GM23338 (cell line): ENCODE measurements around the gene MYT1. TPM values are rescaled to one million over a fixed set of nuclear protein-coding genes. Genes with fewer than 3 reads are reported as not detected.

ENCODE experiments used
- ATAC-seq: fragments of 200-7000 bp; cut with Tn5 transposase; 3 replicates; pipeline ENCODE4 v1.9.1; 2020
- DNase-seq: peaks from one replicate; pipeline ENCODE4 v3.0.0-alpha.2; 2015; ENCODE audit warnings: low spot score
- H2AFZ ChIP-seq: fragments of 200-600 bp; sonication (generic); 2 replicates; pipeline ENCODE4 v1.8.0; 2016; ENCODE audit warnings: antibody characterized with exemption, mild to moderate bottlenecking, moderate library complexity
- H3F3A ChIP-seq: fragments of 200-600 bp; sonication (generic); replicated peaks from 2 replicates; pipeline ENCODE4 v1.8.0; 2017; ENCODE audit warnings: antibody characterized with exemption, mixed run types, low read depth
- H3K27ac ChIP-seq: fragments of 200-600 bp; sonication (generic); 2 replicates; pipeline ENCODE4 v1.6.1; 2016; ENCODE audit warnings: low read depth
- H3K27me3 ChIP-seq: fragments of 200-600 bp; sonication (generic); 2 replicates; pipeline ENCODE4 v1.8.0; 2016; ENCODE audit warnings: mild to moderate bottlenecking, mixed run types, moderate library complexity; ENCODE audit not compliant: insufficient read depth
- H3K36me3 ChIP-seq: fragments of 200-600 bp; sonication (generic); 2 replicates; pipeline ENCODE4 v1.8.0; 2016; ENCODE audit warnings: mild to moderate bottlenecking; ENCODE audit not compliant: insufficient read depth
- H3K4me1 ChIP-seq: fragments of 200-600 bp; sonication (generic); 2 replicates; pipeline ENCODE4 v1.8.0; 2016; ENCODE audit warnings: mild to moderate bottlenecking, moderate library complexity; ENCODE audit not compliant: insufficient read depth
- H3K4me2 ChIP-seq: fragments of 200-600 bp; sonication (generic); 2 replicates; pipeline ENCODE4 v1.7.1; 2017; ENCODE audit warnings: mixed run types
- H3K4me3 ChIP-seq: fragments of 200-600 bp; sonication (generic); 2 replicates; pipeline ENCODE4 v1.6.1; 2016; ENCODE audit warnings: mixed run types
- H3K79me2 ChIP-seq: fragments of 200-600 bp; sonication (generic); replicated peaks from 2 replicates; pipeline ENCODE4 v1.8.0; 2017; ENCODE audit warnings: mild to moderate bottlenecking; ENCODE audit not compliant: insufficient read depth
- H3K9me2 ChIP-seq: fragments of 200-600 bp; sonication (generic); 2 replicates; pipeline ENCODE4 v1.8.0; 2017; ENCODE audit not compliant: insufficient read depth
- H4K20me1 ChIP-seq: fragments of 200-600 bp; sonication (generic); replicated peaks from 2 replicates; pipeline ENCODE4 v1.8.0; 2017; ENCODE audit warnings: mild to moderate bottlenecking; ENCODE audit not compliant: insufficient read depth
- H3K27ac Mint-ChIP-seq: 2 replicates; pipeline ENCODE4 v1.8.0; 2020; ENCODE audit warnings: inconsistent platforms, mild to moderate bottlenecking, moderate library complexity, mixed read lengths
- H3K27me3 Mint-ChIP-seq: 3 replicates; pipeline ENCODE4 v1.8.0; 2022; ENCODE audit warnings: low read depth, mild to moderate bottlenecking, moderate library complexity, mixed read lengths, inconsistent platforms; ENCODE audit not compliant: insufficient read depth, poor library complexity
- H3K36me3 Mint-ChIP-seq: 3 replicates; pipeline ENCODE4 v1.8.0; 2021; ENCODE audit warnings: low read depth, mild to moderate bottlenecking, inconsistent platforms, moderate library complexity, mixed read lengths
- H3K4me1 Mint-ChIP-seq: 3 replicates; pipeline ENCODE4 v1.8.0; 2020; ENCODE audit warnings: mild to moderate bottlenecking, inconsistent platforms, mixed read lengths
- H3K4me3 Mint-ChIP-seq: 3 replicates; pipeline ENCODE4 v1.8.0; 2021; ENCODE audit warnings: moderate library complexity, mild to moderate bottlenecking, inconsistent platforms, mixed read lengths
- H3K9me3 Mint-ChIP-seq: 3 replicates; pipeline ENCODE4 v1.8.0; 2020; ENCODE audit warnings: moderate library complexity, mild to moderate bottlenecking, inconsistent platforms, mixed read lengths
- CREB1 ChIP-seq: fragments of 250-450 bp; sonication (Bioruptor Pico); IDR thresholded peaks from 2 replicates; pipeline ENCODE4 v1.5.0; 2020; ENCODE audit warnings: low read depth, mild to moderate bottlenecking, moderate library complexity
- ETS1 ChIP-seq: IDR thresholded peaks from 2 replicates; pipeline ENCODE4 v1.6.1; 2016; ENCODE audit warnings: antibody characterized with exemption
- EZH2 ChIP-seq: fragments of 200-600 bp; sonication (generic); IDR thresholded peaks from one replicate; pipeline ENCODE4 v1.8.0; 2017; ENCODE audit warnings: antibody characterized with exemption, mild to moderate bottlenecking, low read depth; ENCODE audit not compliant: unreplicated experiment
- EZH2phosphoT487 ChIP-seq: fragments of 200-600 bp; sonication (generic); IDR thresholded peaks from one replicate; pipeline ENCODE4 v1.8.1; 2018; ENCODE audit warnings: antibody characterized with exemption; ENCODE audit not compliant: unreplicated experiment
- JUNB ChIP-seq: IDR thresholded peaks from one replicate; pipeline ENCODE4 v1.6.1; 2016; ENCODE audit warnings: antibody characterized with exemption; ENCODE audit not compliant: unreplicated experiment
- NANOG ChIP-seq: IDR thresholded peaks from 2 replicates; pipeline ENCODE4 v1.6.1; 2016; ENCODE audit warnings: antibody characterized with exemption, borderline replicate concordance
- POLR2AphosphoS5 ChIP-seq: IDR thresholded peaks from 2 replicates; pipeline ENCODE4 v1.6.1; 2016; ENCODE audit warnings: antibody characterized with exemption, low read depth
- REST ChIP-seq: IDR thresholded peaks from one replicate; pipeline ENCODE4 v1.6.1; 2018; ENCODE audit warnings: antibody characterized with exemption; ENCODE audit not compliant: unreplicated experiment
- STAT1 ChIP-seq: IDR thresholded peaks from one replicate; pipeline ENCODE4 v1.6.1; 2016; ENCODE audit warnings: antibody characterized with exemption; ENCODE audit not compliant: unreplicated experiment
- ZNF114 ChIP-seq: fragments of 250-450 bp; sonication (Bioruptor Pico); IDR thresholded peaks from 2 replicates; pipeline ENCODE4 v1.5.0; 2020; ENCODE audit warnings: mild to moderate bottlenecking, moderate library complexity
- ZNF331 ChIP-seq: fragments of 250-450 bp; sonication (Bioruptor Pico); IDR thresholded peaks from 2 replicates; pipeline ENCODE4 v1.5.0; 2020; ENCODE audit warnings: low read depth, mild to moderate bottlenecking, moderate library complexity
- ZNF462 ChIP-seq: fragments of 250-450 bp; sonication (Bioruptor Pico); IDR thresholded peaks from 2 replicates; pipeline ENCODE4 v1.5.0; 2020; ENCODE audit warnings: mild to moderate bottlenecking, moderate library complexity
- polyA plus RNA-seq: library from polyadenylated mRNA; unstranded; fragments of >200 nt; fragmentation: Nextera tagmentation; extraction: Ambion mirVana; gene quantifications from 2 replicates; pipeline ENCODE4 v1.2.1, GENCODE V29; 2016
- total RNA-seq: library from RNA; depleted of rRNA; stranded (reverse); fragments of >200 nt; shearing (Covaris generic); gene quantifications from 2 replicates; pipeline ENCODE4 v1.2.3, GENCODE V29; 2014

The MYT1 gene
- total and polyA plus RNA-seq, 2 experiments from 2014 or later, result 0.83 to 1.6 TPM

- no peak for TF ChIP-seq ZNF331 (CRISPR knock-in tag)
- TF ChIP-seq NANOG, result no peak
- TF ChIP-seq POLR2AphosphoS5, result no peak
- no peak for TF ChIP-seq EZH2phosphoT487
- TF ChIP-seq REST, result no peak
- no peak for TF ChIP-seq JUNB
These were observed 4.9 kb downstream of the MYT1 start (continued) for GRCh38 chr20:64169091-64169560.

GRCh38 chr20:64171211-64171610, 7.0 kb downstream of the MYT1 start:
- Histone ChIP-seq H4K20me1 (no peaks in the 10 kb centered on the region), H2AFZ (no peak overlapping the region), H3K4me2 (no peak overlapping the region), H3K27me3 (0 out of 2 replicates have a peak, but pooled peaks cover 7% of the 10 kb centered on the region), H3K79me2 (no peaks in the 10 kb centered on the region), H3F3A (no peaks in the 10 kb centered on the region), H3K4me1 (peaks cover 10% of the 10 kb centered on the region; the same call in 1 of the 2 replicates), H3K9me2 (no peaks in the 10 kb centered on the region), H3K36me3 (no peaks in the 10 kb centered on the region), H3K27ac (no peak overlapping the region), H3K4me3 (no peak overlapping the region)
- Mint-ChIP-seq H3K36me3 (no peaks in the 10 kb centered on the region), H3K27ac (no peak overlapping the region), H3K9me3 (no peaks in the 10 kb centered on the region), H3K4me1 (peaks cover 18% of the 10 kb centered on the region), H3K4me3 (no peak overlapping the region), H3K27me3 (peaks cover 13% of the 10 kb centered on the region)
- ATAC-seq, result no peak
- no peak for DNase-seq
- TF ChIP-seq JUNB (no peak), ETS1 (no peak), CREB1 (CRISPR knock-in tag) (no peak), STAT1 (no peak), ZNF114 (CRISPR knock-in tag) (no peak), ZNF462 (CRISPR knock-in tag) (no peak), REST (no peak), EZH2 (no peak)
